A549 (cell line): ENCODE data around the gene HDAC3.

ENCODE experiments used
- CBX8 ChIP-seq: fragments of 200-600 bp; sonication (generic); IDR thresholded peaks from 2 replicates; pipeline ENCODE4 v1.6.1; 2016
- EP300 ChIP-seq, 2 experiments: fragments of >200 bp; sonication (Bioruptor Twin); formaldehyde crosslinking; IDR thresholded peaks; 2 replicates in 1 of 2; 3 replicates in 1 of 2; pipeline ENCODE4 v1.6.1; 2016 to 2017
- ESRRA ChIP-seq: fragments of 150-350 bp; IDR thresholded peaks from 2 replicates; pipeline ENCODE4 v1.6.1; 2014; ENCODE audit warnings: mild to moderate bottlenecking, low read length, borderline replicate concordance
- FOSB ChIP-seq: fragments of 250-450 bp; sonication (Bioruptor Pico); IDR thresholded peaks from 2 replicates; pipeline ENCODE4 v1.5.0; 2020; ENCODE audit warnings: mild to moderate bottlenecking, moderate library complexity
- HOXA7 ChIP-seq: fragments of 250-450 bp; sonication (Bioruptor Pico); IDR thresholded peaks from 2 replicates; pipeline ENCODE4 v1.5.0; 2020; ENCODE audit warnings: mild to moderate bottlenecking, moderate library complexity
- MYC ChIP-seq: IDR thresholded peaks from 2 replicates; pipeline ENCODE4 v1.6.1; 2012; ENCODE audit warnings: mild to moderate bottlenecking, inconsistent platforms, low read length, improper control_type of control experiment, borderline replicate concordance
- POLR2A ChIP-seq: IDR thresholded peaks from 2 replicates; pipeline ENCODE4 v1.6.1; 2012; ENCODE audit warnings: mild to moderate bottlenecking, low read length
- SMC3 ChIP-seq: fragments of >200 bp; sonication (Bioruptor Twin); formaldehyde crosslinking; IDR thresholded peaks from 3 replicates; pipeline ENCODE4 v1.6.1; 2018; ENCODE audit warnings: inconsistent platforms
- ZNF302 ChIP-seq: fragments of 250-450 bp; sonication (Bioruptor Pico); IDR thresholded peaks from 2 replicates; pipeline ENCODE4 v1.9.0; 2021; ENCODE audit warnings: inconsistent platforms, mild to moderate bottlenecking, moderate library complexity
- TF ChIP-seq, protein P1 (sequence below): fragments of 450-650 bp; IDR thresholded peaks from 2 replicates; pipeline ENCODE4 v1.6.1; 2014; ENCODE audit warnings: antibody characterized with exemption
- TF ChIP-seq, protein P2 (sequence below): fragments of >200 bp; sonication (Bioruptor Twin); formaldehyde crosslinking; IDR thresholded peaks from 3 replicates; pipeline ENCODE4 v1.5.1; 2016

DNA sequence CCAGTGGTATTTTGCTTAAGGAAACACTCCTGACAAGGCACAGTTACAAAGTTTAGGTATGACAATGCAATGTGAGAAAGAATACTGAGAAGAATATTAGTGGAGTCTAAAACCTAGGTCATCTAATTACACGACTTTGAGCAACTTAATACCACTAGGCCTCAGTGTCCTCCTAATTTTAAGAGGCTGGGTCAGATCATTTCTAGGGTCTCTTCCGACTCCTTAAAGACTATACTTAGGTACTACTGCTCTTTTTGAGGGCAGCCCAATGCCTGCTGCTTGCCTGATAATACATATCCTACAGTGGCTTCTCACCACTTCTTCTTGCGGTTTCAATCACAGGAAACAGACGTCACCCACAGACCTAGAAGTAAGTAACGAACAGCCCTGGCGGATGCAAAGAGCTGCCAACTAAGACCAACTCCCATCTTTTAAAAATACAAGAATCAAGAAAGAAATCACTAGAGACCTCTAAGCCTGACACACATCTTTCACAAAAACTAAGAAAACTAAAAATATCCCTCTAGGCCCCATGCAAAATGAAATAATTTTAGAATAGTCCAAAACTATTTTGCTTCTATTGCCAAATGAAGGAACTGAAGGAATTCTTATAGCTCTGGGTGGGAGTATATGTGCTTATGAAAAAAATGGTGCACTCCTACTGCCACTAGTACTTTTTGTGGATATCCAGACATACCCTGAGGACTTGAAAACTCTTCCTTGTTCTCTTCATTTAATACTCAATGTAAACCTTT lies 30.9 kb downstream of the HDAC3 start:
- TF ChIP-seq, protein P1, sequence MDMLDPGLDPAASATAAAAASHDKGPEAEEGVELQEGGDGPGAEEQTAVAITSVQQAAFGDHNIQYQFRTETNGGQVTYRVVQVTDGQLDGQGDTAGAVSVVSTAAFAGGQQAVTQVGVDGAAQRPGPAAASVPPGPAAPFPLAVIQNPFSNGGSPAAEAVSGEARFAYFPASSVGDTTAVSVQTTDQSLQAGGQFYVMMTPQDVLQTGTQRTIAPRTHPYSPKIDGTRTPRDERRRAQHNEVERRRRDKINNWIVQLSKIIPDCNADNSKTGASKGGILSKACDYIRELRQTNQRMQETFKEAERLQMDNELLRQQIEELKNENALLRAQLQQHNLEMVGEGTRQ = no peak
- no peak for TF ChIP-seq CBX8
- no peak for TF ChIP-seq HOXA7 (CRISPR knock-in tag)
- TF ChIP-seq FOSB = no peak
- TF ChIP-seq EP300 (IDR thresholded peaks at IDR 0.05) = no peak
- TF ChIP-seq ZNF302 (CRISPR knock-in tag) = no peak
- TF ChIP-seq, protein P2, sequence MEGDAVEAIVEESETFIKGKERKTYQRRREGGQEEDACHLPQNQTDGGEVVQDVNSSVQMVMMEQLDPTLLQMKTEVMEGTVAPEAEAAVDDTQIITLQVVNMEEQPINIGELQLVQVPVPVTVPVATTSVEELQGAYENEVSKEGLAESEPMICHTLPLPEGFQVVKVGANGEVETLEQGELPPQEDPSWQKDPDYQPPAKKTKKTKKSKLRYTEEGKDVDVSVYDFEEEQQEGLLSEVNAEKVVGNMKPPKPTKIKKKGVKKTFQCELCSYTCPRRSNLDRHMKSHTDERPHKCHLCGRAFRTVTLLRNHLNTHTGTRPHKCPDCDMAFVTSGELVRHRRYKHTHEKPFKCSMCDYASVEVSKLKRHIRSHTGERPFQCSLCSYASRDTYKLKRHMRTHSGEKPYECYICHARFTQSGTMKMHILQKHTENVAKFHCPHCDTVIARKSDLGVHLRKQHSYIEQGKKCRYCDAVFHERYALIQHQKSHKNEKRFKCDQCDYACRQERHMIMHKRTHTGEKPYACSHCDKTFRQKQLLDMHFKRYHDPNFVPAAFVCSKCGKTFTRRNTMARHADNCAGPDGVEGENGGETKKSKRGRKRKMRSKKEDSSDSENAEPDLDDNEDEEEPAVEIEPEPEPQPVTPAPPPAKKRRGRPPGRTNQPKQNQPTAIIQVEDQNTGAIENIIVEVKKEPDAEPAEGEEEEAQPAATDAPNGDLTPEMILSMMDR = no peak
- TF ChIP-seq SMC3 = no peak
- no peak for TF ChIP-seq POLR2A
- no peak for TF ChIP-seq MYC
- no peak for TF ChIP-seq ESRRA
